ENCODE results near the gene IGIP.
"Not testable (repeated sequence)": the region's sequence is repeated elsewhere in the genome, so short reads cannot be mapped to it uniquely, and the experiment has no call there.

Gene IGIP

GRCh38 chr5:140141241-140141640, 15.5 kb downstream of the IGIP start:
- no peak for DNase-seq (ENCODE audit: low read depth)

- no peak for DNase-seq (ENCODE audit: low read depth)
These were observed 16.5 kb downstream of the IGIP start for GRCh38 chr5:140142246-140142645.

GRCh38 chr5:140142856-140143255, 17.1 kb downstream of the IGIP start:
- DNase-seq (ENCODE audit: low read depth): no peak

- DNase-seq (ENCODE audit: low read depth): no peak
These were observed 18.0 kb downstream of the IGIP start for GRCh38 chr5:140143521-140144258.

GRCh38 chr5:140145256-140145655, 19.5 kb downstream of the IGIP start:
- no peak for DNase-seq (ENCODE audit: low read depth)

GRCh38 chr5:140145818-140146522, 20.2 kb downstream of the IGIP start:
- DNase-seq (ENCODE audit: low read depth): peak; percentile 86

GRCh38 chr5:140146523-140146842, 20.7 kb downstream of the IGIP start:
- no peak for DNase-seq (ENCODE audit: low read depth)

GRCh38 chr5:140147460-140147859, 21.7 kb downstream of the IGIP start:
- DNase-seq (ENCODE audit: low read depth): no peak

- peak; percentile 25 for DNase-seq (ENCODE audit: low read depth)
These were observed 22.8 kb downstream of the IGIP start for GRCh38 chr5:140148508-140148907.

- DNase-seq (ENCODE audit: low read depth): no peak
These were observed 24.5 kb downstream of the IGIP start for GRCh38 chr5:140150201-140150600.

GRCh38 chr5:140151144-140152021, 25.6 kb downstream of the IGIP start:
- DNase-seq (ENCODE audit: low read depth): no peak

GRCh38 chr5:140152022-140152999, 26.6 kb downstream of the IGIP start:
- no peak for DNase-seq (ENCODE audit: low read depth)

- no peak for DNase-seq (ENCODE audit: low read depth)
These were observed 27.5 kb downstream of the IGIP start for GRCh38 chr5:140153255-140153654.

- no peak for DNase-seq (ENCODE audit: low read depth)
These were observed 28.2 kb downstream of the IGIP start for GRCh38 chr5:140153905-140154304.

GRCh38 chr5:140154710-140155381, 29.1 kb downstream of the IGIP start:
- not testable (repeated sequence) for DNase-seq (ENCODE audit: low read depth)

- peak; percentile 86 for DNase-seq (ENCODE audit: low read depth)
These were observed 31.5 kb downstream of the IGIP start for GRCh38 chr5:140157032-140157781.

GRCh38 chr5:140159014-140159927, 33.5 kb downstream of the IGIP start:
- no peak for DNase-seq (ENCODE audit: low read depth)

GRCh38 chr5:140162275-140162674, 36.5 kb downstream of the IGIP start:
- DNase-seq (ENCODE audit: low read depth): no peak

- no peak for DNase-seq (ENCODE audit: low read depth)
These were observed 37.0 kb downstream of the IGIP start for GRCh38 chr5:140162781-140163180.

Measured in ELR (cell line).